ENCODE results near the gene CDH4. TPM values are rescaled to one million over a fixed set of nuclear protein-coding genes. Genes with fewer than 3 reads are reported as not detected.

Gene CDH4
- total RNA-seq, 1 donor from 2014 or later, result 0.06 TPM

- H3K27ac ChIP-seq, result no peak overlapping the region
- H3K27me3 ChIP-seq (ENCODE audit: low read depth), result peaks cover 22% of the 10 kb centered on the region
- H3K36me3 ChIP-seq, result no peaks in the 10 kb centered on the region
- intact Hi-C loops (cut with DNase I), result no loop called here
- H3K4me3 ChIP-seq, result no peak overlapping the region
- no peak for ATAC-seq
- no peaks in the 10 kb centered on the region for H3K4me1 ChIP-seq
- TF ChIP-seq CTCF (IDR thresholded peaks at IDR 0.05), result no peak
- H3K9me3 ChIP-seq, result no peaks in the 10 kb centered on the region
- peak; percentile 33 for DNase-seq
Observed at GRCh38 chr20:61937963-61938838, 686.1 kb downstream of the CDH4 start.

GRCh38 chr20:61938839-61939690 lies 687.0 kb downstream of the CDH4 start:
- no peak for TF ChIP-seq CTCF (IDR thresholded peaks at IDR 0.05)
- Histone ChIP-seq H3K27ac (no peak overlapping the region), H3K4me3 (no peak overlapping the region), H3K9me3 (no peaks in the 10 kb centered on the region), H3K36me3 (no peaks in the 10 kb centered on the region), H3K4me1 (no peaks in the 10 kb centered on the region), H3K27me3 (ENCODE audit: low read depth) (peaks cover 22% of the 10 kb centered on the region)
- ATAC-seq, result no peak
- intact Hi-C loops (cut with DNase I), result no loop called here
- peak; percentile 42 for DNase-seq

- Histone ChIP-seq H3K4me3 (no peak overlapping the region), H3K27ac (no peak overlapping the region), H3K27me3 (ENCODE audit: low read depth) (peaks cover 22% of the 10 kb centered on the region), H3K36me3 (no peaks in the 10 kb centered on the region), H3K9me3 (no peaks in the 10 kb centered on the region), H3K4me1 (no peaks in the 10 kb centered on the region)
- DNase-seq, result peak; percentile 19
- no peak for TF ChIP-seq CTCF (IDR thresholded peaks at IDR 0.05)
- intact Hi-C loops (cut with DNase I), result no loop called here
- ATAC-seq, result no peak
Observed at GRCh38 chr20:61939691-61940360, 687.8 kb downstream of the CDH4 start.

- ATAC-seq (no peak), DNase-seq (peak; percentile 23)
- Histone ChIP-seq H3K36me3 (no peaks in the 10 kb centered on the region), H3K4me3 (no peak overlapping the region), H3K4me1 (no peaks in the 10 kb centered on the region), H3K27me3 (ENCODE audit: low read depth) (peaks cover 22% of the 10 kb centered on the region), H3K27ac (no peak overlapping the region), H3K9me3 (no peaks in the 10 kb centered on the region)
- intact Hi-C loops (cut with DNase I), result no loop called here
- no peak for TF ChIP-seq CTCF (IDR thresholded peaks at IDR 0.05)
Observed at GRCh38 chr20:61940491-61940890, 688.4 kb downstream of the CDH4 start.

GRCh38 chr20:61940976-61941720 lies 689.1 kb downstream of the CDH4 start:
- Histone ChIP-seq H3K4me1 (no peaks in the 10 kb centered on the region), H3K9me3 (no peaks in the 10 kb centered on the region), H3K4me3 (no peak overlapping the region), H3K27me3 (ENCODE audit: low read depth) (peaks cover 22% of the 10 kb centered on the region), H3K36me3 (no peaks in the 10 kb centered on the region), H3K27ac (no peak overlapping the region)
- ATAC-seq, result no peak
- no peak for TF ChIP-seq CTCF (IDR thresholded peaks at IDR 0.05)
- intact Hi-C loops (cut with DNase I), result no loop called here
- peak; percentile 15 for DNase-seq
